ENCODE data around the gene LRIT1.

The LRIT1 gene

GRCh38 chr10:84234479-84234878 is 6.9 kb downstream of the LRIT1 start:
- no peak for TF ChIP-seq TAF1 (IDR thresholded peaks at IDR 0.05; ENCODE audit: borderline replicate concordance, insufficient read depth, low read length)
- TF ChIP-seq REST (IDR thresholded peaks at IDR 0.05; ENCODE audit: insufficient read depth in 1 of 2, low read depth in 2 of 2, low read length in 2 of 2), result no peak
- TF ChIP-seq FOXP2 (optimal IDR thresholded peaks at IDR 0.05; ENCODE audit: borderline replicate concordance, extremely low read depth, extremely low read length, insufficient read depth), result no peak
- no peak for TF ChIP-seq SIN3A (IDR thresholded peaks at IDR 0.05; ENCODE audit: borderline replicate concordance, insufficient read depth, low read length)
- TF ChIP-seq POLR2AphosphoS5 (IDR thresholded peaks at IDR 0.05; ENCODE audit: low read depth, low read length), result no peak

GRCh38 chr10:84233940-84234339 is 7.4 kb downstream of the LRIT1 start:
- TF ChIP-seq SIN3A (IDR thresholded peaks at IDR 0.05; ENCODE audit: borderline replicate concordance, insufficient read depth, low read length), result no peak
- no peak for TF ChIP-seq TAF1 (IDR thresholded peaks at IDR 0.05; ENCODE audit: borderline replicate concordance, insufficient read depth, low read length)
- TF ChIP-seq POLR2AphosphoS5 (IDR thresholded peaks at IDR 0.05; ENCODE audit: low read depth, low read length), result no peak
- TF ChIP-seq FOXP2 (optimal IDR thresholded peaks at IDR 0.05; ENCODE audit: borderline replicate concordance, extremely low read depth, extremely low read length, insufficient read depth), result no peak
- TF ChIP-seq REST (IDR thresholded peaks at IDR 0.05; ENCODE audit: insufficient read depth in 1 of 2, low read depth in 2 of 2, low read length in 2 of 2), result no peak

GRCh38 chr10:84232376-84232775 is 9.0 kb downstream of the LRIT1 start:
- TF ChIP-seq TAF1 (IDR thresholded peaks at IDR 0.05; ENCODE audit: borderline replicate concordance, insufficient read depth, low read length) (no peak), REST (IDR thresholded peaks at IDR 0.05; ENCODE audit: insufficient read depth in 1 of 2, low read depth in 2 of 2, low read length in 2 of 2) (no peak), POLR2AphosphoS5 (IDR thresholded peaks at IDR 0.05; ENCODE audit: low read depth, low read length) (no peak), SIN3A (IDR thresholded peaks at IDR 0.05; ENCODE audit: borderline replicate concordance, insufficient read depth, low read length) (no peak)

- TF ChIP-seq POLR2AphosphoS5 (IDR thresholded peaks at IDR 0.05; ENCODE audit: low read depth, low read length), result no peak
- TF ChIP-seq FOXP2 (optimal IDR thresholded peaks at IDR 0.05; ENCODE audit: borderline replicate concordance, extremely low read depth, extremely low read length, insufficient read depth), result no peak
Measured at GRCh38 chr10:84230359-84230758, 11.0 kb downstream of the LRIT1 start.

- TF ChIP-seq REST (IDR thresholded peaks at IDR 0.05; ENCODE audit: insufficient read depth in 1 of 2, low read depth in 2 of 2, low read length in 2 of 2), result no peak
- no peak for TF ChIP-seq SIN3A (IDR thresholded peaks at IDR 0.05; ENCODE audit: borderline replicate concordance, insufficient read depth, low read length)
- TF ChIP-seq TAF1 (IDR thresholded peaks at IDR 0.05; ENCODE audit: borderline replicate concordance, insufficient read depth, low read length), result no peak
- no peak for TF ChIP-seq FOXP2 (optimal IDR thresholded peaks at IDR 0.05; ENCODE audit: borderline replicate concordance, extremely low read depth, extremely low read length, insufficient read depth)
- TF ChIP-seq POLR2AphosphoS5 (IDR thresholded peaks at IDR 0.05; ENCODE audit: low read depth, low read length), result no peak
Measured at GRCh38 chr10:84227810-84228209, 13.5 kb downstream of the LRIT1 start.

Data from PFSK-1 (cell line).